HEK293 (cell line): ENCODE data around the gene BCAS3.

ENCODE experiments used
- CTCF ChIA-PET: fragments of 350-600 bp; formaldehyde crosslinking; extraction: SDS; loops from one replicate; lab custom pipeline; 2021; ENCODE audit warnings: antibody characterized with exemption; lab: Yijun Ruan, JAX
- POLR2A ChIA-PET: fragments of 300-600 bp; formaldehyde crosslinking; extraction: SDS; loops from one replicate; lab custom pipeline; 2020; ENCODE audit warnings: antibody characterized with exemption, inconsistent platforms; lab: Yijun Ruan, JAX
- H3K27ac ChIP-seq: fragments of 200-500 bp; sonication (Bioruptor generic); 2 replicates; pipeline ENCODE4 v1.5.1; 2014; ENCODE audit warnings: low read depth, low read length, control low read depth, inconsistent platforms; ENCODE audit errors: extremely low read depth
- H3K36me3 ChIP-seq, 2 experiments: fragments of 200-500 bp in 1 of 2; sonication (Bioruptor generic) in 1 of 2; 1 replicate in 1 of 2; 2 replicates in 1 of 2; pipeline ENCODE4 v1.5.1; 2014 to 2017; ENCODE audit warnings: inconsistent platforms in 2 of 2, low read length in 2 of 2; ENCODE audit not compliant: control insufficient read depth in 2 of 2, insufficient read depth in 1 of 2
- H3K4me1 ChIP-seq: fragments of 200-500 bp; sonication (Bioruptor generic); 2 replicates; pipeline ENCODE4 v1.5.1; 2014; ENCODE audit warnings: mild to moderate bottlenecking, low read length, inconsistent platforms; ENCODE audit not compliant: control insufficient read depth, insufficient read depth
- H3K4me3 ChIP-seq: 2 replicates; pipeline ENCODE4 v1.5.1; 2011; ENCODE audit warnings: low read depth, mild to moderate bottlenecking, control low read depth, low read length, moderate library complexity
- H3K9me3 ChIP-seq: fragments of 200-500 bp; sonication (Bioruptor generic); 2 replicates; pipeline ENCODE4 v1.5.1; 2014; ENCODE audit warnings: low read depth, low read length, inconsistent platforms; ENCODE audit not compliant: control insufficient read depth, insufficient read depth
- BCL11A ChIP-seq: fragments of 450-650 bp; formaldehyde crosslinking; IDR thresholded peaks from 2 replicates; pipeline ENCODE4 v1.5.1; 2016; ENCODE audit warnings: low read depth, missing biosample characterization, missing genetic modification characterization
- ELK4 ChIP-seq: IDR thresholded peaks from 2 replicates; pipeline ENCODE4 v1.6.1; 2011; ENCODE audit warnings: mild to moderate bottlenecking, low read depth, low read length, borderline replicate concordance
- GLI2 ChIP-seq: fragments of 450-650 bp; formaldehyde crosslinking; IDR thresholded peaks from 2 replicates; pipeline ENCODE4; 2017; ENCODE audit warnings: missing biosample characterization, missing genetic modification characterization, low read depth, borderline replicate concordance
- HOXC10 ChIP-seq: sonication (generic); formaldehyde crosslinking; IDR thresholded peaks from 2 replicates; pipeline ENCODE4 v1.8.1; 2023; ENCODE audit warnings: mild to moderate bottlenecking, missing genetic modification reagents
- MEIS1 ChIP-seq: sonication (generic); formaldehyde crosslinking; IDR thresholded peaks from 2 replicates; pipeline ENCODE4 v1.8.1; 2022; ENCODE audit warnings: missing genetic modification reagents, mild to moderate bottlenecking, borderline replicate concordance
- MZF1 ChIP-seq: fragments of 450-650 bp; formaldehyde crosslinking; IDR thresholded peaks from 2 replicates; pipeline ENCODE4 v1.5.1; 2017; ENCODE audit warnings: missing biosample characterization, missing genetic modification characterization, borderline replicate concordance
- PATZ1 ChIP-seq: fragments of 450-650 bp; formaldehyde crosslinking; IDR thresholded peaks from 2 replicates; pipeline ENCODE4 v1.5.1; 2016; ENCODE audit warnings: missing biosample characterization, missing genetic modification characterization
- SCRT2 ChIP-seq: fragments of 450-650 bp; formaldehyde crosslinking; IDR thresholded peaks from 2 replicates; pipeline ENCODE4 v1.5.1; 2016; ENCODE audit warnings: missing biosample characterization, missing genetic modification characterization
- SETDB1 ChIP-seq: IDR thresholded peaks from one replicate; pipeline ENCODE4 v1.6.1; 2017; ENCODE audit warnings: mild to moderate bottlenecking, low read length, moderate library complexity, mixed read lengths; ENCODE audit not compliant: insufficient read length
- SP3 ChIP-seq: fragments of 450-650 bp; formaldehyde crosslinking; IDR thresholded peaks from 2 replicates; pipeline ENCODE4 v1.5.1; 2016; ENCODE audit warnings: missing biosample characterization, missing genetic modification characterization
- ZBTB20 ChIP-seq: fragments of 450-650 bp; formaldehyde crosslinking; IDR thresholded peaks from 2 replicates; pipeline ENCODE4 v1.5.1; 2016; ENCODE audit warnings: missing biosample characterization, missing genetic modification characterization
- ZBTB8A ChIP-seq: fragments of 450-650 bp; formaldehyde crosslinking; IDR thresholded peaks from 2 replicates; pipeline ENCODE4 v1.5.1; 2016; ENCODE audit warnings: missing biosample characterization, missing genetic modification characterization
- ZFP3 ChIP-seq: fragments of 450-650 bp; formaldehyde crosslinking; IDR thresholded peaks from 2 replicates; pipeline ENCODE4 v1.5.1; 2016; ENCODE audit warnings: low read depth, missing biosample characterization, missing genetic modification characterization
- ZNF114 ChIP-seq: fragments of 450-650 bp; formaldehyde crosslinking; IDR thresholded peaks from 2 replicates; pipeline ENCODE4 v1.5.0; 2017; ENCODE audit warnings: missing biosample characterization, missing genetic modification characterization
- ZNF138 ChIP-seq: fragments of 450-650 bp; formaldehyde crosslinking; IDR thresholded peaks from 2 replicates; pipeline ENCODE4 v1.5.1; 2016; ENCODE audit warnings: missing biosample characterization, missing genetic modification characterization, borderline replicate concordance
- ZNF19 ChIP-seq: fragments of 450-650 bp; formaldehyde crosslinking; IDR thresholded peaks from 2 replicates; pipeline ENCODE4; 2016; ENCODE audit warnings: missing biosample characterization, missing genetic modification characterization, low read depth
- ZNF211 ChIP-seq: fragments of 450-650 bp; formaldehyde crosslinking; IDR thresholded peaks from 2 replicates; pipeline ENCODE4 v1.5.1; 2016; ENCODE audit warnings: low read depth, missing biosample characterization, missing genetic modification characterization
- ZNF311 ChIP-seq: fragments of 450-650 bp; formaldehyde crosslinking; IDR thresholded peaks from 2 replicates; pipeline ENCODE4 v1.5.1; 2017; ENCODE audit warnings: missing biosample characterization, missing genetic modification characterization, borderline replicate concordance
- ZNF324 ChIP-seq: fragments of 450-650 bp; formaldehyde crosslinking; IDR thresholded peaks from 2 replicates; pipeline ENCODE4 v1.5.1; 2016; ENCODE audit warnings: missing biosample characterization, missing genetic modification characterization
- ZNF335 ChIP-seq: fragments of 450-650 bp; formaldehyde crosslinking; conservative IDR thresholded peaks from 2 replicates; pipeline ENCODE4 v1.5.1; 2016; ENCODE audit warnings: missing biosample characterization, missing genetic modification characterization
- ZNF48 ChIP-seq: fragments of 450-650 bp; formaldehyde crosslinking; IDR thresholded peaks from 2 replicates; pipeline ENCODE4 v1.5.1; 2016; ENCODE audit warnings: missing biosample characterization, missing genetic modification characterization
- ZNF488 ChIP-seq: fragments of 450-650 bp; formaldehyde crosslinking; IDR thresholded peaks from 2 replicates; pipeline ENCODE4 v1.5.1; 2016; ENCODE audit warnings: missing biosample characterization, missing genetic modification characterization
- ZNF529 ChIP-seq: fragments of 450-650 bp; formaldehyde crosslinking; IDR thresholded peaks from 2 replicates; pipeline ENCODE4 v1.5.1; 2017; ENCODE audit warnings: missing genetic modification characterization, missing biosample characterization; ENCODE audit not compliant: insufficient replicate concordance
- ZNF555 ChIP-seq: fragments of 450-650 bp; formaldehyde crosslinking; conservative IDR thresholded peaks from 2 replicates; pipeline ENCODE4 v1.5.1; 2017; ENCODE audit warnings: missing biosample characterization, mild to moderate bottlenecking, missing genetic modification characterization, inconsistent platforms
- ZNF600 ChIP-seq: fragments of 450-650 bp; formaldehyde crosslinking; IDR thresholded peaks from 2 replicates; pipeline ENCODE4 v1.5.1; 2016; ENCODE audit warnings: missing biosample characterization, missing genetic modification characterization
- ZNF623 ChIP-seq: fragments of 450-650 bp; formaldehyde crosslinking; IDR thresholded peaks from 2 replicates; pipeline ENCODE4 v1.5.1; 2016; ENCODE audit warnings: missing biosample characterization, missing genetic modification characterization
- ZNF704 ChIP-seq: fragments of 450-650 bp; formaldehyde crosslinking; IDR thresholded peaks from 2 replicates; pipeline ENCODE4 v1.5.1; 2016; ENCODE audit warnings: missing biosample characterization, missing genetic modification characterization
- ZNF776 ChIP-seq: fragments of 450-650 bp; formaldehyde crosslinking; IDR thresholded peaks from 2 replicates; pipeline ENCODE4 v1.5.0; 2017; ENCODE audit warnings: missing biosample characterization, missing genetic modification characterization, borderline replicate concordance
- ZNF777 ChIP-seq: fragments of 450-650 bp; formaldehyde crosslinking; IDR thresholded peaks from 2 replicates; pipeline ENCODE4 v1.5.1; 2017; ENCODE audit warnings: missing biosample characterization, missing genetic modification characterization, borderline replicate concordance
- ZSCAN30 ChIP-seq: fragments of 450-650 bp; IDR thresholded peaks from 2 replicates; pipeline ENCODE4 v1.5.1; 2018; ENCODE audit warnings: missing biosample characterization, mild to moderate bottlenecking, missing genetic modification characterization, moderate library complexity

Gene BCAS3

GRCh38 chr17:61400066-61400716 lies 722.5 kb downstream of the BCAS3 start (continued):
- no peak for TF ChIP-seq ZNF114 (tag by site-specific recombination)
- TF ChIP-seq MZF1 = no peak
- TF ChIP-seq ZNF48 (tag by site-specific recombination) = no peak

- H3K9me3 ChIP-seq = no peaks in the 10 kb centered on the region
- H3K27ac ChIP-seq = peak overlapping the region; percentile 58; the same call in 1 of the 2 replicates
- CTCF ChIA-PET = interaction anchor here (0.5 to 5.1 kb wide), 8 partner anchors 8 to 429 kb away, joined by 3 to 28 read pairs (median 4); no protein-coding TSS in a partner anchor
- 0 out of 2 replicates have a peak, but pooled peaks cover 3% of the 10 kb centered on the region for H3K4me1 ChIP-seq
- POLR2A ChIA-PET = interaction anchor here (2.4 to 2.8 kb wide), 2 partner anchors 9 to 12 kb away, joined by 18 to 29 read pairs; no protein-coding TSS in a partner anchor
- H3K36me3 ChIP-seq = peaks cover 5 to 44% of the 10 kb centered on the region in 2 experiments; a peak in 2 of 3 replicates
- peak overlapping the region; percentile 81 for H3K4me3 ChIP-seq
- TF ChIP-seq SP3 (tag by site-specific recombination) = no peak
- TF ChIP-seq ELK4 = no peak
- TF ChIP-seq ZNF211 (tag by site-specific recombination) = no peak
- no peak for TF ChIP-seq ZNF488 (tag by site-specific recombination)
- TF ChIP-seq ZNF555 (tag by site-specific recombination) = no peak
- TF ChIP-seq ZFP3 (tag by site-specific recombination) = no peak
- no peak for TF ChIP-seq ZNF324 (tag by site-specific recombination)
- TF ChIP-seq GLI2 (tag by site-specific recombination) = no peak
- TF ChIP-seq ZNF138 (tag by site-specific recombination) = no peak
- TF ChIP-seq ZBTB8A (tag by site-specific recombination) = peak; percentile 46; the same call in 1 of the 2 replicates
- no peak for TF ChIP-seq ZNF19 (tag by site-specific recombination)
- no peak for TF ChIP-seq ZNF529 (tag by site-specific recombination)
- TF ChIP-seq HOXC10 = no peak
- TF ChIP-seq BCL11A (tag by site-specific recombination) = no peak
- TF ChIP-seq SETDB1 = no peak
- peak; percentile 54 for TF ChIP-seq ZNF335 (tag by site-specific recombination)
- no peak for TF ChIP-seq ZNF311 (tag by site-specific recombination)
- TF ChIP-seq MEIS1 (CRISPR knock-in tag) = 0 out of 2 replicates have a peak, but pooled peaks have one; percentile 23
- TF ChIP-seq ZBTB20 (tag by site-specific recombination) = peak; percentile 86; the same call in 1 of the 2 replicates
- no peak for TF ChIP-seq ZNF704 (tag by site-specific recombination)
- no peak for TF ChIP-seq ZSCAN30 (tag by site-specific recombination)
- TF ChIP-seq ZNF623 (tag by site-specific recombination) = no peak
- 0 out of 2 replicates have a peak, but pooled peaks have one; percentile 48 for TF ChIP-seq ZNF600
- TF ChIP-seq ZNF776 = no peak
- no peak for TF ChIP-seq SCRT2 (tag by site-specific recombination)
- TF ChIP-seq PATZ1 (tag by site-specific recombination) = peak; percentile 36; the same call in 1 of the 2 replicates
- TF ChIP-seq ZNF777 (tag by site-specific recombination) = no peak
These were observed 723.2 kb downstream of the BCAS3 start for GRCh38 chr17:61400717-61401388.
